HepG2 (cell line): ENCODE measurements around the gene CNPY1. TPM values are rescaled to one million over a fixed set of nuclear protein-coding genes. Genes with fewer than 3 reads are reported as not detected.

Experiments used
- ATAC-seq: fragments of 200-7000 bp; cut with Tn5 transposase; 3 replicates; pipeline ENCODE4 v1.9.1; 2020; ENCODE audit warnings: mild to moderate bottlenecking, moderate library complexity
- BruUV-seq: library from RNA; stranded (reverse); fragments of 400-500 nt; replicated peaks from 2 replicates; lab custom pipeline; 2021; lab: Mats Ljungman, UMichigan
- CTCF ChIA-PET: fragments of 300-600 bp; formaldehyde crosslinking; extraction: SDS; loops from one replicate; lab custom pipeline; 2021; ENCODE audit warnings: low total read pairs, inconsistent platforms, low intra/inter-chr PET ratio; lab: Yijun Ruan, JAX
- POLR2A ChIA-PET: fragments of 350-600 bp; sonication (Branson Sonifier 250); formaldehyde crosslinking; loops from one replicate; lab custom pipeline; 2020; ENCODE audit warnings: antibody characterized with exemption, inconsistent platforms; lab: Yijun Ruan, JAX
- DNase-seq: peaks from one replicate; pipeline ENCODE4 v3.0.0-alpha.2; 2015; ENCODE audit warnings: low spot score
- FAIRE-seq: peaks from 3 replicates; lab custom pipeline; 2011; peaks lifted over from hg19 to GRCh38; lab: Jason Lieb, UNC
- H2AFZ ChIP-seq: one replicate; pipeline ENCODE4 v1.6.1; 2011; ENCODE audit warnings: low read length, inconsistent platforms
- H3K27ac ChIP-seq: fragments of 300-600 bp; 3 replicates; pipeline ENCODE4 v1.8.0; 2011; ENCODE audit warnings: mixed run types, mild to moderate bottlenecking, mixed read lengths, low read length, inconsistent platforms; ENCODE audit not compliant: insufficient read depth; ENCODE audit errors: extremely low read length
- H3K27me3 ChIP-seq, 2 experiments: fragments of 200-600 bp in 1 of 2; 2 replicates in 1 of 2; 3 replicates in 1 of 2; pipeline versions ENCODE4 v1.6.0 to v1.8.0; 2011; ENCODE audit warnings: low read length in 2 of 2, mild to moderate bottlenecking in 2 of 2, moderate library complexity in 2 of 2, inconsistent platforms in 1 of 2; ENCODE audit not compliant: insufficient read depth in 2 of 2, control insufficient read depth in 1 of 2
- H3K36me3 ChIP-seq, 2 experiments: fragments of 200-600 bp in 1 of 2; replicated peaks in 1 of 2; 2 replicates in 1 of 2; 3 replicates in 1 of 2; pipeline versions ENCODE4 v1.5.1 to v1.8.0; 2011; ENCODE audit warnings: low read length in 2 of 2, inconsistent platforms in 1 of 2; ENCODE audit not compliant: insufficient read depth in 2 of 2, control insufficient read depth in 1 of 2
- H3K4me1 ChIP-seq: 2 replicates; pipeline ENCODE4 v1.5.1; 2012; ENCODE audit warnings: low read length, inconsistent platforms; ENCODE audit not compliant: insufficient read depth
- H3K4me2 ChIP-seq: 2 replicates; pipeline ENCODE4 v1.6.0; 2011; ENCODE audit warnings: low read depth, low read length, inconsistent platforms
- H3K4me3 ChIP-seq, 3 experiments: fragments of 200-600 bp in 1 of 3; sonication (generic), shearing (Covaris generic) in 1 of 3; replicated peaks in 1 of 3; 2 replicates each; pipeline ENCODE4 v1.5.1; 2011 to 2016; ENCODE audit warnings: low read length in 3 of 3, inconsistent platforms in 2 of 3, low read depth in 2 of 3, mild to moderate bottlenecking in 2 of 3, control low read depth in 1 of 3, mixed read lengths in 1 of 3; ENCODE audit not compliant: insufficient read depth in 1 of 3
- H3K79me2 ChIP-seq: one replicate; pipeline ENCODE4 v1.6.1; 2011; ENCODE audit warnings: low read length, inconsistent platforms; ENCODE audit not compliant: insufficient read depth
- H3K9ac ChIP-seq: 2 replicates; pipeline ENCODE4 v1.6.0; 2011; ENCODE audit warnings: mild to moderate bottlenecking, low read depth, low read length, inconsistent platforms; ENCODE audit not compliant: insufficient read depth
- H3K9me3 ChIP-seq: 2 replicates; pipeline ENCODE4 v1.5.1; 2012; ENCODE audit warnings: mild to moderate bottlenecking, low read length
- H4K20me1 ChIP-seq: 2 replicates; pipeline ENCODE4 v1.6.0; 2011; ENCODE audit warnings: inconsistent platforms, mild to moderate bottlenecking, low read length, moderate library complexity; ENCODE audit not compliant: insufficient read depth
- AGO1 ChIP-seq: fragments of 200-400 bp; formaldehyde crosslinking; IDR thresholded peaks from 2 replicates; pipeline ENCODE4 v1.6.1; 2017; ENCODE audit warnings: mild to moderate bottlenecking, low read depth, low read length, moderate library complexity; ENCODE audit not compliant: poor library complexity, severe bottlenecking
- ARID4A ChIP-seq: sonication (generic); formaldehyde crosslinking; IDR thresholded peaks from 2 replicates; pipeline ENCODE4 v1.5.0; 2020; ENCODE audit warnings: mild to moderate bottlenecking, missing genetic modification reagents, borderline replicate concordance
- CHD2 ChIP-seq: IDR thresholded peaks from 2 replicates; pipeline ENCODE4 v1.6.1; 2011; ENCODE audit warnings: low read depth, low read length, improper control_type of control experiment
- CREB3 ChIP-seq: sonication (generic); formaldehyde crosslinking; IDR thresholded peaks from 2 replicates; pipeline ENCODE4 v1.5.0; 2020; ENCODE audit warnings: missing genetic modification reagents
- JUN ChIP-seq: sonication (generic); formaldehyde crosslinking; IDR thresholded peaks from 2 replicates; pipeline ENCODE4 v1.4.0; 2020; ENCODE audit warnings: mild to moderate bottlenecking, missing genetic modification reagents
- MAFF ChIP-seq: IDR thresholded peaks from 2 replicates; pipeline ENCODE4 v1.6.1; 2011; ENCODE audit warnings: low read depth, low read length, improper control_type of control experiment
- NFRKB ChIP-seq: fragments of 450-650 bp; IDR thresholded peaks from 2 replicates; pipeline ENCODE4 v1.6.1; 2017
- SETDB1 ChIP-seq: sonication (generic); formaldehyde crosslinking; IDR thresholded peaks from 2 replicates; pipeline ENCODE4 v1.5.1; 2020; ENCODE audit warnings: missing genetic modification reagents, mild to moderate bottlenecking, borderline replicate concordance
- SIN3B ChIP-seq: fragments of 150-350 bp; IDR thresholded peaks from 2 replicates; pipeline ENCODE4 v1.6.1; 2014; ENCODE audit warnings: low read length
- SNAPC5 ChIP-seq: sonication (generic); formaldehyde crosslinking; IDR thresholded peaks from 2 replicates; pipeline ENCODE4 v1.8.1; 2023; ENCODE audit warnings: mild to moderate bottlenecking, missing genetic modification reagents, borderline replicate concordance
- SP2 ChIP-seq: sonication (generic); formaldehyde crosslinking; IDR thresholded peaks from 2 replicates; pipeline ENCODE4 v1.5.1; 2020; ENCODE audit warnings: mild to moderate bottlenecking, missing genetic modification reagents
- TRAFD1 ChIP-seq: sonication (generic); formaldehyde crosslinking; IDR thresholded peaks from 2 replicates; pipeline ENCODE4 v1.5.1; 2020; ENCODE audit warnings: missing genetic modification reagents, mild to moderate bottlenecking, borderline replicate concordance
- WIZ ChIP-seq: sonication (generic); formaldehyde crosslinking; IDR thresholded peaks from 2 replicates; pipeline ENCODE4 v1.5.1; 2020; ENCODE audit warnings: mild to moderate bottlenecking, missing genetic modification reagents
- ZNF276 ChIP-seq: sonication (generic); formaldehyde crosslinking; IDR thresholded peaks from 2 replicates; pipeline ENCODE4 v1.4.0; 2020; ENCODE audit warnings: mild to moderate bottlenecking, low read depth, missing genetic modification reagents
- ZNF550 ChIP-seq: sonication (generic); formaldehyde crosslinking; IDR thresholded peaks from 2 replicates; pipeline ENCODE4 v1.4.0; 2020; ENCODE audit warnings: mild to moderate bottlenecking, missing genetic modification reagents, borderline replicate concordance
- ZNF883 ChIP-seq: sonication (generic); formaldehyde crosslinking; IDR thresholded peaks from 2 replicates; pipeline ENCODE4 v1.5.1; 2020; ENCODE audit warnings: mild to moderate bottlenecking, missing genetic modification reagents; ENCODE audit errors: not compliant biosample characterization
- WGBS: methylation state at CpG from one replicate; pipeline ENCODE4 v1.1.6; 2017; ENCODE audit warnings: low lambda C conversion rate; 5-methylcytosine and 5-hydroxymethylcytosine counted together
- in situ Hi-C: cut with HindIII; loops from 2 replicates; pipeline ENCODE4 v1.10.0; 2017; ENCODE audit warnings: low pct_unique_long_range_greater_than_20kb; ENCODE audit not compliant: extremely low pct_ligation_motif_present
- intact Hi-C: fragments of 100-400 bp; cut with micrococcal nuclease; formaldehyde crosslinking; loops from one replicate; pipeline ENCODE4 v1.10.0; 2022; ENCODE audit not compliant: unreplicated experiment
- polyA plus RNA-seq, 8 experiments: library from polyadenylated mRNA; depleted of rRNA in 3 of 8; stranded (reverse) in 7 of 8; unstranded in 1 of 8; fragments of >200 nt; fragmentation: Illumina TruSeq in 4 of 8; extraction: Trizol in 4 of 8; gene quantifications; 2 replicates each; pipeline versions ENCODE4 v1.2.1 to v1.2.3, GENCODE V29; 2011 to 2016; ENCODE audit warnings: low read depth in 4 of 8, missing spikeins in 1 of 8, mixed read lengths in 1 of 8; ENCODE audit not compliant: insufficient read depth in 1 of 8
- total RNA-seq, 5 experiments: library from RNA; depleted of rRNA; stranded (reverse); fragments of >200 nt; fragmentation: Illumina TruSeq; extraction: Trizol; gene quantifications; 2 replicates each; pipeline ENCODE4 v1.2.3, GENCODE V29; 2016; ENCODE audit warnings: low read depth in 1 of 5

Gene CNPY1
- total and polyA plus RNA-seq, 2 of the 13 experiments (the other 11 are each of a cell fraction or from before 2014, with no cell fraction given), result not detected

- Histone ChIP-seq H3K36me3 (no peaks in the 10 kb centered on the region), H3K79me2 (no peaks in the 10 kb centered on the region), H3K27ac (no peak overlapping the region), H3K9ac (no peak overlapping the region), H3K4me2 (no peak overlapping the region), H2AFZ (no peak overlapping the region), H3K4me1 (peaks cover 14% of the 10 kb centered on the region), H4K20me1 (no peaks in the 10 kb centered on the region), H3K9me3 (no peaks in the 10 kb centered on the region), H3K4me3 (no peak overlapping the region), H3K27me3 (peaks cover 4 to 63% of the 10 kb centered on the region in 2 experiments; a peak in 4 of 5 replicates)
- FAIRE-seq (no peak), ATAC-seq (no peak), DNase-seq (no peak)
- in situ Hi-C loops, result no loop called here
- intact Hi-C loops, result no loop called here
- CTCF ChIA-PET, result no interaction called here
- no TSS peak for BruUV-seq
- POLR2A ChIA-PET, result no interaction called here
- 33% methylated on average over 9 of the region's 9 CpGs for WGBS
- no peak for TF ChIP-seq AGO1
- TF ChIP-seq SETDB1 (CRISPR knock-in tag), result no peak
- TF ChIP-seq JUN (CRISPR knock-in tag), result no peak
- TF ChIP-seq MAFF, result no peak
- no peak for TF ChIP-seq WIZ
- TF ChIP-seq ZNF550 (CRISPR knock-in tag), result no peak
- no peak for TF ChIP-seq CREB3 (CRISPR knock-in tag)
- TF ChIP-seq ZNF883, result no peak
- no peak for TF ChIP-seq ZNF276 (CRISPR knock-in tag)
- TF ChIP-seq SNAPC5, result no peak
- no peak for TF ChIP-seq CHD2
- no peak for TF ChIP-seq ARID4A (CRISPR knock-in tag)
- no peak for TF ChIP-seq TRAFD1 (CRISPR knock-in tag)
- TF ChIP-seq SP2 (CRISPR knock-in tag), result no peak
- no peak for TF ChIP-seq SIN3B
- no peak for TF ChIP-seq NFRKB
Observed at GRCh38 chr7:155581954-155582353, 35.6 kb upstream of the CNPY1 start.
